MM.1S (cell line): ENCODE measurements around the gene MLKL.

Experiments used
- EZH2 ChIP-seq: fragments of 300-600 bp; sonication (generic); optimal IDR thresholded peaks from 2 replicates; pipeline ENCODE3; 2017; ENCODE audit warnings: low read depth, mild to moderate bottlenecking, antibody characterized with exemption, low read length, mixed read lengths
- TF ChIP-seq, protein P1 (sequence below): fragments of 300-600 bp; sonication (generic); IDR thresholded peaks from 2 replicates; pipeline ENCODE4 v1.5.1; 2016; ENCODE audit warnings: antibody characterized with exemption, low read length, mixed read lengths

DNA sequence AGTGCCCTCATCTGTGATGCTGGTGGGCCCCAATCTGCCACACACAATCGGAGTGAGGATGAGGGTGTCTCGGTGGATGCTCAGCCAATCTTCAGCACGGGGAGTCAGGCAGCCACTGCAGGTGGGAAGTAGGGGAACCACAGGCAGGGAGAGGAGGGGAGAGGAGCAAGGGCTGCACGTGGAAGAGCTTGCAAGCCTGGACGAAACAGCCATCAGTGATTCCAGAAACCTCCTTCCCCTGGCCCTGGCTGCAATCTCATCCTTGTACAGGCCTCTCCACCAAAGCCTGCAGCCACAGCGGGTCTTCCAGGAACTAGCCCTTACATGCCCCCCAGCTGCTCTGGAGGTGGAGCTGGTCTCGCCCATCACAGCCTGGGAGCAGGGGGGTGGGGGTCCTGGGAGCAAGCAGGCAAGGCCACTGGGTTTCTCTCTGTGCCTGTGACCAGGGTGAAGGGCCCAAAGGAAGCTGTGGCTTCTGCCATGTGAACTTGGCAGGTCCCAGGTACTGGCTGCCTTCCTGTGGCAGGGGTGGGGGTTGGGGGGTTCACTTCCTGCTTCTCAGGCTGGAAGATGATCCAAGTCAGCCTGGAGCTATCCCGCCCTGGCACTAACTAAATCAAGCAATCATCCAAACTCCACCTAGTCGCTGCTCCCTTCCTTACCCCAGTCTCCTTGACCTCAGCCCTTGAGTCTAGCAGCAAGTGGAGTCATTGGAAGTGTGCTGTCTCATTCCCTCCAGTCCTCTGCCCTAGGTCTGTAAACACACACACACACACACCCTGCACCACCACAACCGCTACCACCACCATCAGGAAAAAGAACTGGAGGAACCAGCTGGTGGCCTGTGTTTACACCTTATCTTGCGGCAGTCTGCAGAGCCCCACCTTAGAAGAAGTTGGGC is 29.4 kb upstream of the MLKL start:
- TF ChIP-seq, protein P1, sequence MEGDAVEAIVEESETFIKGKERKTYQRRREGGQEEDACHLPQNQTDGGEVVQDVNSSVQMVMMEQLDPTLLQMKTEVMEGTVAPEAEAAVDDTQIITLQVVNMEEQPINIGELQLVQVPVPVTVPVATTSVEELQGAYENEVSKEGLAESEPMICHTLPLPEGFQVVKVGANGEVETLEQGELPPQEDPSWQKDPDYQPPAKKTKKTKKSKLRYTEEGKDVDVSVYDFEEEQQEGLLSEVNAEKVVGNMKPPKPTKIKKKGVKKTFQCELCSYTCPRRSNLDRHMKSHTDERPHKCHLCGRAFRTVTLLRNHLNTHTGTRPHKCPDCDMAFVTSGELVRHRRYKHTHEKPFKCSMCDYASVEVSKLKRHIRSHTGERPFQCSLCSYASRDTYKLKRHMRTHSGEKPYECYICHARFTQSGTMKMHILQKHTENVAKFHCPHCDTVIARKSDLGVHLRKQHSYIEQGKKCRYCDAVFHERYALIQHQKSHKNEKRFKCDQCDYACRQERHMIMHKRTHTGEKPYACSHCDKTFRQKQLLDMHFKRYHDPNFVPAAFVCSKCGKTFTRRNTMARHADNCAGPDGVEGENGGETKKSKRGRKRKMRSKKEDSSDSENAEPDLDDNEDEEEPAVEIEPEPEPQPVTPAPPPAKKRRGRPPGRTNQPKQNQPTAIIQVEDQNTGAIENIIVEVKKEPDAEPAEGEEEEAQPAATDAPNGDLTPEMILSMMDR, result no peak
- no peak for TF ChIP-seq EZH2
